K562 (cell line): ENCODE data around the gene CRYZL1. TPM values are rescaled to one million over a fixed set of nuclear protein-coding genes. Genes with fewer than 3 reads are reported as not detected.
A peak's percentile ranks its signal among the peaks of the same experiment; 100 is the strongest.

ENCODE experiments used
- ATF7 ChIP-seq: fragments of 450-650 bp; IDR thresholded peaks from 2 replicates; pipeline ENCODE4 v1.7.1; 2014; ENCODE audit warnings: mild to moderate bottlenecking, moderate library complexity
- CBX3 ChIP-seq, 2 experiments: IDR thresholded peaks; 1 replicate in 1 of 2; 2 replicates in 1 of 2; pipeline ENCODE4 v1.6.1; 2012; ENCODE audit warnings: inconsistent platforms in 2 of 2, low read length in 2 of 2, borderline replicate concordance in 1 of 2, control low read depth in 1 of 2
- CREB1 ChIP-seq, 2 experiments: sonication (generic) in 1 of 2; formaldehyde crosslinking in 1 of 2; IDR thresholded peaks; 2 replicates each; pipeline versions ENCODE4 v1.6.1 to v1.8.0; 2012 to 2022; ENCODE audit warnings: inconsistent platforms in 1 of 2, mild to moderate bottlenecking in 1 of 2, missing genetic modification reagents in 1 of 2, moderate library complexity in 1 of 2
- ETV5 ChIP-seq: sonication (generic); formaldehyde crosslinking; IDR thresholded peaks from 2 replicates; pipeline ENCODE4 v1.4.0; 2020; ENCODE audit warnings: low read depth, mild to moderate bottlenecking, missing genetic modification reagents
- FOXK1 ChIP-seq: sonication (generic); formaldehyde crosslinking; IDR thresholded peaks from 2 replicates; pipeline ENCODE4 v1.8.0; 2022; ENCODE audit warnings: missing genetic modification reagents, mild to moderate bottlenecking, borderline replicate concordance
- FOXM1 ChIP-seq, 2 experiments: fragments of 450-650 bp in 1 of 2; sonication (generic) in 1 of 2; formaldehyde crosslinking in 1 of 2; IDR thresholded peaks; 2 replicates each; pipeline versions ENCODE4 v1.6.1 to v1.9.0; 2017 to 2022; ENCODE audit warnings: low read depth in 2 of 2, mild to moderate bottlenecking in 2 of 2, missing genetic modification reagents in 1 of 2, moderate library complexity in 1 of 2
- HDGF ChIP-seq: fragments of 450-650 bp; IDR thresholded peaks from 2 replicates; pipeline ENCODE4 v1.6.1; 2016
- JUND ChIP-seq, 2 experiments: IDR thresholded peaks; 2 replicates in 1 of 2; 3 replicates in 1 of 2; pipeline ENCODE4 v1.6.1; 2011; ENCODE audit warnings: borderline replicate concordance in 2 of 2, low read depth in 2 of 2, low read length in 2 of 2, improper control_type of control experiment in 1 of 2, missing biosample characterization in 1 of 2, missing genetic modification characterization in 1 of 2, missing genetic modification reagents in 1 of 2
- NR2C1 ChIP-seq, 2 experiments: fragments of 450-650 bp; IDR thresholded peaks; 2 replicates each; pipeline ENCODE4 v1.6.1; 2017; ENCODE audit warnings: mild to moderate bottlenecking in 2 of 2, antibody characterized with exemption in 1 of 2, inconsistent platforms in 1 of 2, missing compliant biosample characterization in 1 of 2, missing genetic modification characterization in 1 of 2
- POLR2G ChIP-seq: fragments of 200-400 bp; formaldehyde crosslinking; IDR thresholded peaks from 2 replicates; pipeline ENCODE4 v1.6.1; 2017; ENCODE audit warnings: low read depth, mild to moderate bottlenecking, antibody characterized with exemption, low read length, moderate library complexity
- RBM25 ChIP-seq: fragments of 200-400 bp; formaldehyde crosslinking; IDR thresholded peaks from 2 replicates; pipeline ENCODE4 v1.6.1; 2018; ENCODE audit warnings: low read length, low read depth, moderate library complexity; ENCODE audit not compliant: severe bottlenecking
- SMARCB1 ChIP-seq: IDR thresholded peaks from 2 replicates; pipeline ENCODE4 v1.6.1; 2011; ENCODE audit warnings: improper control_type of control experiment, low read depth; ENCODE audit not compliant: insufficient read length
- TBL1XR1 ChIP-seq, 2 experiments: IDR thresholded peaks; 2 replicates each; pipeline ENCODE4 v1.6.1; 2012; ENCODE audit warnings: improper control_type of control experiment in 2 of 2, low read length in 2 of 2, mild to moderate bottlenecking in 1 of 2
- TCF3 ChIP-seq: sonication (generic); formaldehyde crosslinking; IDR thresholded peaks from 2 replicates; pipeline ENCODE4 v1.4.0; 2020; ENCODE audit warnings: mild to moderate bottlenecking, missing genetic modification reagents
- THRA ChIP-seq: fragments of 450-650 bp; IDR thresholded peaks from 2 replicates; pipeline ENCODE4 v1.6.1; 2017; ENCODE audit warnings: mild to moderate bottlenecking, moderate library complexity
- ZNF212 ChIP-seq: fragments of 450-650 bp; formaldehyde crosslinking; IDR thresholded peaks from 2 replicates; pipeline ENCODE4 v1.4.0; 2020; ENCODE audit warnings: mild to moderate bottlenecking
- ZNF644 ChIP-seq: fragments of 200-800 bp; sonication (Bioruptor generic); IDR thresholded peaks from 2 replicates; pipeline ENCODE4 v1.6.1; 2016; ENCODE audit warnings: low read depth, missing genetic modification characterization, missing compliant biosample characterization
- polyA plus RNA-seq, 8 experiments: library from polyadenylated mRNA; depleted of rRNA in 4 of 8; stranded (reverse) in 5 of 8; unstranded in 3 of 8; fragments of >200 nt; fragmentation: Nextera tagmentation in 2 of 8; fragmentation: Illumina TruSeq in 1 of 8; extraction: Ambion mirVana in 2 of 8; extraction: Trizol in 1 of 8; gene quantifications; 2 replicates each; pipeline versions ENCODE4 v1.2.1 to v1.2.3, GENCODE V29; 2011 to 2014; ENCODE audit warnings: inconsistent platforms in 1 of 8, missing spikeins in 1 of 8
- total RNA-seq, 7 experiments: library from RNA; depleted of rRNA in 6 of 7; stranded (reverse); fragments of >200 nt in 6 of 7; fragmentation: Illumina TruSeq in 2 of 7; extraction: Trizol in 2 of 7; gene quantifications; 2 replicates each; pipeline versions ENCODE4 v1.2.1 to v1.2.3, GENCODE V29; 2011 to 2021; ENCODE audit warnings: low replicate concordance in 1 of 7
- TF ChIP-seq, protein P1 (sequence below): sonication (generic); formaldehyde crosslinking; IDR thresholded peaks from 2 replicates; pipeline ENCODE4 v1.8.1; 2023; ENCODE audit warnings: mild to moderate bottlenecking, missing genetic modification reagents
- TF ChIP-seq, protein P2 (sequence below): fragments of 250-450 bp; sonication (Bioruptor Pico); IDR thresholded peaks from 2 replicates; pipeline ENCODE4 v1.4.0; 2020
- TF ChIP-seq, protein P3 (sequence below), 2 experiments: fragments of 450-650 bp in 1 of 2; sonication (generic) in 1 of 2; formaldehyde crosslinking in 1 of 2; IDR thresholded peaks in 1 of 2; conservative IDR thresholded peaks in 1 of 2; 2 replicates each; pipeline versions ENCODE4 v1.6.1 to v1.8.1; 2016 to 2023; ENCODE audit warnings: mild to moderate bottlenecking in 2 of 2, moderate library complexity in 2 of 2, inconsistent platforms in 1 of 2, missing genetic modification reagents in 1 of 2

The CRYZL1 gene
- total and polyA plus RNA-seq, 9 of the 15 experiments (the other 6 are each of a cell fraction or from before 2014, with no cell fraction given): 19.9 to 98.2 (median 39.2) TPM

- TF ChIP-seq, protein P1, sequence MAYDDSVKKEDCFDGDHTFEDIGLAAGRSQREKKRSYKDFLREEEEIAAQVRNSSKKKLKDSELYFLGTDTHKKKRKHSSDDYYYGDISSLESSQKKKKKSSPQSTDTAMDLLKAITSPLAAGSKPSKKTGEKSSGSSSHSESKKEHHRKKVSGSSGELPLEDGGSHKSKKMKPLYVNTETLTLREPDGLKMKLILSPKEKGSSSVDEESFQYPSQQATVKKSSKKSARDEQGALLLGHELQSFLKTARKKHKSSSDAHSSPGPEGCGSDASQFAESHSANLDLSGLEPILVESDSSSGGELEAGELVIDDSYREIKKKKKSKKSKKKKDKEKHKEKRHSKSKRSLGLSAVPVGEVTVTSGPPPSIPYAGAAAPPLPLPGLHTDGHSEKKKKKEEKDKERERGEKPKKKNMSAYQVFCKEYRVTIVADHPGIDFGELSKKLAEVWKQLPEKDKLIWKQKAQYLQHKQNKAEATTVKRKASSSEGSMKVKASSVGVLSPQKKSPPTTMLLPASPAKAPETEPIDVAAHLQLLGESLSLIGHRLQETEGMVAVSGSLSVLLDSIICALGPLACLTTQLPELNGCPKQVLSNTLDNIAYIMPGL (CRISPR knock-in tag): peak; percentile 44; the same call in 1 of the 2 replicates
- TF ChIP-seq, protein P2, sequence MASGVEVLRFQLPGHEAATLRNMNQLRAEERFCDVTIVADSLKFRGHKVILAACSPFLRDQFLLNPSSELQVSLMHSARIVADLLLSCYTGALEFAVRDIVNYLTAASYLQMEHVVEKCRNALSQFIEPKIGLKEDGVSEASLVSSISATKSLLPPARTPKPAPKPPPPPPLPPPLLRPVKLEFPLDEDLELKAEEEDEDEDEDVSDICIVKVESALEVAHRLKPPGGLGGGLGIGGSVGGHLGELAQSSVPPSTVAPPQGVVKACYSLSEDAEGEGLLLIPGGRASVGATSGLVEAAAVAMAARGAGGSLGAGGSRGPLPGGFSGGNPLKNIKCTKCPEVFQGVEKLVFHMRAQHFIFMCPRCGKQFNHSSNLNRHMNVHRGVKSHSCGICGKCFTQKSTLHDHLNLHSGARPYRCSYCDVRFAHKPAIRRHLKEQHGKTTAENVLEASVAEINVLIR: peak; percentile 33; the same call in 1 of the 2 replicates
- TF ChIP-seq TCF3 (CRISPR knock-in tag): peak; percentile 27; the same call in 1 of the 2 replicates
- peak; percentile 34 to 49; a peak in 1 of 4 replicates for TF ChIP-seq TBL1XR1 (IDR thresholded peaks at IDR 0.05; ENCODE audit: low read length in 2 of 2)
- TF ChIP-seq RBM25: peak; percentile 3
- TF ChIP-seq NR2C1 (IDR thresholded peaks at IDR 0.05): no peak; the same call in 1 of the 2 replicates
- 0 out of 2 replicates have a peak, but pooled peaks have one; percentile 9 for TF ChIP-seq NR2C1 (tag; IDR thresholded peaks at IDR 0.05)
- TF ChIP-seq HDGF: 0 out of 2 replicates have a peak, but pooled peaks have one; percentile 31
- no peak for TF ChIP-seq FOXK1
- TF ChIP-seq CBX3 (IDR thresholded peaks at IDR 0.05; ENCODE audit: borderline replicate concordance in 1 of 2, low read length in 2 of 2): peak in 1 of 2 experiments; percentile 52; a peak in 1 of 3 replicates
- no peak for TF ChIP-seq THRA
- TF ChIP-seq, protein P3, sequence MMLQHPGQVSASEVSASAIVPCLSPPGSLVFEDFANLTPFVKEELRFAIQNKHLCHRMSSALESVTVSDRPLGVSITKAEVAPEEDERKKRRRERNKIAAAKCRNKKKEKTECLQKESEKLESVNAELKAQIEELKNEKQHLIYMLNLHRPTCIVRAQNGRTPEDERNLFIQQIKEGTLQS (IDR thresholded peaks at IDR 0.05): peak; percentile 82
- TF ChIP-seq, protein P3 (CRISPR knock-in tag; conservative IDR thresholded peaks at IDR 0.05): no peak; the same call in 1 of the 2 replicates
- peak; percentile 58; the same call in 1 of the 2 replicates for TF ChIP-seq ATF7
- 0 out of 2 replicates have a peak, but pooled peaks have one; percentile 11 for TF ChIP-seq ZNF644
- TF ChIP-seq ZNF212 (CRISPR knock-in tag): no peak
- TF ChIP-seq CREB1 (IDR thresholded peaks at IDR 0.05): no peak; the same call in 1 of the 2 replicates
- TF ChIP-seq CREB1 (CRISPR knock-in tag; IDR thresholded peaks at IDR 0.05): peak; percentile 32; the same call in 1 of the 2 replicates
- TF ChIP-seq JUND (IDR thresholded peaks at IDR 0.05; ENCODE audit: borderline replicate concordance, low read depth, low read length): peak; percentile 49
- TF ChIP-seq JUND (tag; IDR thresholded peaks at IDR 0.05; ENCODE audit: borderline replicate concordance, low read depth, low read length): no peak
- TF ChIP-seq ETV5 (CRISPR knock-in tag): 0 out of 2 replicates have a peak, but pooled peaks have one; percentile 18
- peak; percentile 50 for TF ChIP-seq SMARCB1
- TF ChIP-seq POLR2G: no peak; the same call in 1 of the 2 replicates
- TF ChIP-seq FOXM1 (IDR thresholded peaks at IDR 0.05; ENCODE audit: low read depth): 0 out of 2 replicates have a peak, but pooled peaks have one; percentile 17
- TF ChIP-seq FOXM1 (CRISPR knock-in tag; IDR thresholded peaks at IDR 0.05; ENCODE audit: low read depth): no peak
Observed at GRCh38 chr21:33541105-33541711, 100.3 kb downstream of the CRYZL1 start (continued).
